Stimulated activated CD4-positive, alpha-beta T cell treated with anti-CD3 and anti-CD28 coated beads, Interleukin-1b, Interleukin-23, amount 100 ng/mL, for 24 hours (primary cell): ENCODE measurements around the gene LTBP4.
"Not testable (repeated sequence)": the region's sequence is repeated elsewhere in the genome, so short reads cannot be mapped to it uniquely, and the experiment has no call there.

Experiments
- DNase-seq, 4 experiments: peaks; one replicate each; pipeline ENCODE4 v3.0.0-alpha.2; 2020; ENCODE audit warnings: low read depth in 4 of 4, low spot score in 1 of 4

The LTBP4 gene, protein sequence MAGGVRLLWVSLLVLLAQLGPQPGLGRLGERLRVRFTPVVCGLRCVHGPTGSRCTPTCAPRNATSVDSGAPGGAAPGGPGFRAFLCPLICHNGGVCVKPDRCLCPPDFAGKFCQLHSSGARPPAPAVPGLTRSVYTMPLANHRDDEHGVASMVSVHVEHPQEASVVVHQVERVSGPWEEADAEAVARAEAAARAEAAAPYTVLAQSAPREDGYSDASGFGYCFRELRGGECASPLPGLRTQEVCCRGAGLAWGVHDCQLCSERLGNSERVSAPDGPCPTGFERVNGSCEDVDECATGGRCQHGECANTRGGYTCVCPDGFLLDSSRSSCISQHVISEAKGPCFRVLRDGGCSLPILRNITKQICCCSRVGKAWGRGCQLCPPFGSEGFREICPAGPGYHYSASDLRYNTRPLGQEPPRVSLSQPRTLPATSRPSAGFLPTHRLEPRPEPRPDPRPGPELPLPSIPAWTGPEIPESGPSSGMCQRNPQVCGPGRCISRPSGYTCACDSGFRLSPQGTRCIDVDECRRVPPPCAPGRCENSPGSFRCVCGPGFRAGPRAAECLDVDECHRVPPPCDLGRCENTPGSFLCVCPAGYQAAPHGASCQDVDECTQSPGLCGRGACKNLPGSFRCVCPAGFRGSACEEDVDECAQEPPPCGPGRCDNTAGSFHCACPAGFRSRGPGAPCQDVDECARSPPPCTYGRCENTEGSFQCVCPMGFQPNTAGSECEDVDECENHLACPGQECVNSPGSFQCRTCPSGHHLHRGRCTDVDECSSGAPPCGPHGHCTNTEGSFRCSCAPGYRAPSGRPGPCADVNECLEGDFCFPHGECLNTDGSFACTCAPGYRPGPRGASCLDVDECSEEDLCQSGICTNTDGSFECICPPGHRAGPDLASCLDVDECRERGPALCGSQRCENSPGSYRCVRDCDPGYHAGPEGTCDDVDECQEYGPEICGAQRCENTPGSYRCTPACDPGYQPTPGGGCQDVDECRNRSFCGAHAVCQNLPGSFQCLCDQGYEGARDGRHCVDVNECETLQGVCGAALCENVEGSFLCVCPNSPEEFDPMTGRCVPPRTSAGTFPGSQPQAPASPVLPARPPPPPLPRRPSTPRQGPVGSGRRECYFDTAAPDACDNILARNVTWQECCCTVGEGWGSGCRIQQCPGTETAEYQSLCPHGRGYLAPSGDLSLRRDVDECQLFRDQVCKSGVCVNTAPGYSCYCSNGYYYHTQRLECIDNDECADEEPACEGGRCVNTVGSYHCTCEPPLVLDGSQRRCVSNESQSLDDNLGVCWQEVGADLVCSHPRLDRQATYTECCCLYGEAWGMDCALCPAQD (N-terminal part only)

GRCh38 chr19:40601134-40601974 is at the start of gene LTBP4:
Gene LTBP4 (plus strand): TSS chr19:40601369. CDS start chr19:40601388, 19 bp downstream.
- DNase-seq: no peak

DNA sequence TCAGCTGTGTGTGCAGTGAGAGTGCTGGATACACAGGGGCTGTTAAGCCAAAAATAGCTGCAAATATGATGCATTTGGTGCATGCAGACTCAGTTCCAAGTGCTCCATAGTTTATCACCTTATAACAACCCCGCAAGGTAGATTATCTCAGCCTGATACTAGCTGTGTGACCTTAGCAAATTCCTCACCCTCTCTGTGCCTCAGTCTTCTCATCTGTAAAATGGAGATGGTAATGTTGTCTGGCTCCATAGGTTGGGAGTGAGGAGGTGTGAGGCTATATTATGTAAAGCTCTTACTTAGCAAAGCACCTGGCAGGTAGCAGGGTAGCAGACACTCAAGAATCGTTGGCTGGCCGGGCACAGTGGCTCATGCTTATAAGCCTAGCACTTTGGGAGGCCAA is 48.3 kb upstream of the LTBP4 start:
- DNase-seq: no peak

DNA sequence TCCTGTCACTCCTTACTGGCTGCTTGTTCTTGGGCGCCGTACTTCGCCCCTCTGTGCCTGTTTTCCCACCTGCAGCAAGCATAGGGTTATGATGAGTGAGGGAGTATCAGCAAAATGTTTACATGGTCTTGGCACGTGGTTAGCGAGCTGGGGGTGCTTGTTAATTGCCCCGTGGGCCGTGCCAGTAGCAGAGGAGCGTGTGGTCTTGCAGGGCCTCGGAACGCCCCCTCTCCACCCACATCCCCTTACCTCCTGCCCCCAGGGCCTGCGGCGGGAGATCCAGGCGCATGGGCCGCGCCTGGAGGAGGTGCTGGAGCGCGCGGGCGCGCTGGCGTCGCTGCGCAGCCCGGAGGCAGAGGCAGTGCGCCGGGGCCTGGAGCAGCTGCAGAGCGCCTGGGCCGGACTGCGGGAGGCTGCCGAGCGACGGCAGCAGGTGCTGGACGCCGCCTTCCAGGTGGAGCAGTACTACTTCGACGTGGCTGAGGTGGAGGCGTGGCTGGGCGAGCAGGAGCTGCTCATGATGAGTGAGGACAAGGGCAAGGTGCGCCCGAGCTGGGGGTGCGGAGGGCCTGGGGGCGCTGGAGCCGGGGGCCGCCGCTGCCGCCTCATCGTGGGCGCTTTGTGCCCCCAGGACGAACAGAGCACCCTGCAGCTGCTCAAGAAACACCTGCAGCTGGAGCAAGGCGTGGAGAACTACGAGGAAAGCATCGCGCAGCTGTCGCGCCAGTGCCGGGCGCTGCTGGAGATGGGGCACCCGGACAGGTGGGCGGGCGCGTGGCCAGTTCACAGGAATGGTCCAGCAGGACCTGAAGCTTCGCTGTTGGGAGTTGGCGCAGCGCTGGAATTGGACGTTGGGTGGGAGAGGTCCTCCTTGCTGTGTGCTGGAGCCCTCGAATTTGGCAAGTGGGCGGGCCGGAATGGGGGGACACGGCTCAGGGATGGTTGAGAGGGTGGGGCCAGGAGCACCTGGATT is 47.0 kb upstream of the LTBP4 start:
- DNase-seq: no peak

- no peak for DNase-seq
Observed at GRCh38 chr19:40555978-40556689, 45.0 kb upstream of the LTBP4 start.

DNA sequence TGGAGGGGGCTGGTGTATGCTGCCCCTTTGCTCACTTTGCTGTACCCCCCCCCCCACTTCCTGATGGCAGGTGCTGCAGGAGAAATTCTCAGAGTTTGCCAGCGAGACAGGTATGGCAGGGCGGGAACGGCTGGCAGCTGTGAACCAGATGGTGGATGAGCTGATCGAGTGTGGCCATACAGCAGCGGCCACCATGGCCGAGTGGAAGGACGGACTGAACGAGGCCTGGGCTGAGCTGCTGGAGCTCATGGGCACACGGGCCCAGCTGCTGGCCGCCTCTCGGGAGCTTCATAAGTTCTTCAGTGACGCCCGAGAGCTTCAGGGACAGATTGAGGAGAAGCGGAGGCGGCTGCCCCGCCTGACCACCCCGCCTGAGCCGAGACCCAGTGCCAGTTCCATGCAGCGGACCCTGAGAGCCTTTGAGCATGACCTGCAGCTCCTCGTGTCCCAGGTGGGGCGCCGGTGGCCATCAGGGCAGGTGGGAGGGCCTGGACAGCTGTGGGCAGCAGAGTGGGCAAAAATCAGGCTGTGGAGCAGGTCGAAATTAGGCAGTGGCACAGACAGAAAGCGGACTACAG is 44.1 kb upstream of the LTBP4 start:
- DNase-seq: no peak

DNA sequence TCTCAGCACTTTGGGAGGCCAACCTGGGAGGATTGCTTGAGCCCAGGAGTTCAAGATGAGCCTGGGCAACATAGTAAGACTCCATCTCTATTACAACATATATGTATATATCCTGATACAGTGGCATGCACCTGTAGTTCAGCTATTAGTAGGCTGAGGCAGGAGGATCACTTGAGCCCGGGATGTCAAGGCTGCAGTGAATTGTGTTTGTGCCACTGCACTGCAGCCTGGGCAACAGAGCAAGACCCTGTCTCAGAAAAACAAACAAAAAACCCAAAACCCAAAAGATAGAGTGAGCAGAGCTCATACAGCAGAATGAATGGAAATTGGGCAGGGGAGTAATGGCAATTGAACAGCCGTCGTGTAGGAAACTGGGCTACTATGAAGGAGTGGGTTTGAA is 41.8 kb upstream of the LTBP4 start:
- DNase-seq: no peak

DNA sequence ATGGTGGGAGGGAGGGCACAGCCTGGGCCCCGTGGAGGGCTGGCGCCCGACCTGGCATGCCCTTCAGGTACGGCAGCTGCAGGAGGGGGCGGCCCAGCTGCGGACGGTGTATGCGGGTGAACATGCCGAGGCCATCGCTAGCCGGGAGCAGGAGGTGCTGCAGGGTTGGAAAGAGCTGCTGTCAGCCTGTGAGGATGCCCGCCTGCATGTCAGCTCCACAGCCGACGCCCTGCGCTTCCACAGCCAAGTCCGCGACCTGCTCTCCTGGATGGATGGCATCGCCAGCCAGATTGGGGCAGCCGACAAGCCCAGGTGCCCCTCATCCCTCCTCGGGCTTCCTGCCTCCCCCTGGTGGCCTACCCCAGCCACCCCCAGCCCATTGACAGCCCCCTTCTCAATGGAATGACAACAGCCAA is 41.1 kb upstream of the LTBP4 start:
- no peak for DNase-seq

- DNase-seq: no peak
Observed at GRCh38 chr19:40561947-40562346, 39.2 kb upstream of the LTBP4 start.

DNA sequence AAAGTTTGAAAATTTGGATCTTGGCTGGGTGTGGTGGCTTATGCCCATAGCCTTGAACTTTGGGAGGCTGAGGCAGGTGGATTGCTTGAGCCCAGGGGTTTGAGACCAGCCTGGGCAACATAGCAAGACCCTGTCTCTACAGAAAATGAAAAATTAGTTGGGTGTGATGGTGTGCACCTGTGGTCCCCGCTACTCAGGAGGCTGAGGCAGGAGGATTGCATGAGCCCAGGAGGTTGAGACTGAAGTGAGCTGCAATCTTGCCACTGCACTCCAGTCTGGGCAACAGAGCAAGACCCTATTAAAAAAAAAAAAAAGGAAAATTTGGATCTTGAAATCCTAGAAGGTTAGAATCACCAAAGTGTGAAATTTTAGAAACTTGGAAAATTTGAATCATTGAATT is 36.6 kb upstream of the LTBP4 start:
- not testable (repeated sequence) for DNase-seq

DNA sequence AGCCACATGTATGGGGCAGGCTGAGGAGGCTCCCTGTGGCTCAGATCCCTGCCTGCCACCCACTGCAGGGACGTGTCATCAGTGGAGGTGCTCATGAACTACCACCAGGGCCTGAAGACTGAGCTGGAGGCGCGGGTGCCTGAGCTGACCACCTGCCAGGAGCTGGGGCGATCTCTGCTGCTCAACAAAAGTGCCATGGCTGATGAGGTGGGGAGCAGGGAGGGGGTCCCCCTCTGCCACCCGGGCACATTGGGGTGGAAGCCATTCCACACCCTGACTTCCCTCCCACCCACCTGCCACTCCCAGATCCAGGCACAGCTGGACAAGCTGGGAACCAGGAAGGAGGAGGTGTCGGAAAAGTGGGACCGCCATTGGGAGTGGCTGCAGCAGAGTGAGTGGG is 35.8 kb upstream of the LTBP4 start:
- DNase-seq: no peak

GRCh38 chr19:40565910-40566495 is 35.2 kb upstream of the LTBP4 start:
- no peak for DNase-seq

DNA sequence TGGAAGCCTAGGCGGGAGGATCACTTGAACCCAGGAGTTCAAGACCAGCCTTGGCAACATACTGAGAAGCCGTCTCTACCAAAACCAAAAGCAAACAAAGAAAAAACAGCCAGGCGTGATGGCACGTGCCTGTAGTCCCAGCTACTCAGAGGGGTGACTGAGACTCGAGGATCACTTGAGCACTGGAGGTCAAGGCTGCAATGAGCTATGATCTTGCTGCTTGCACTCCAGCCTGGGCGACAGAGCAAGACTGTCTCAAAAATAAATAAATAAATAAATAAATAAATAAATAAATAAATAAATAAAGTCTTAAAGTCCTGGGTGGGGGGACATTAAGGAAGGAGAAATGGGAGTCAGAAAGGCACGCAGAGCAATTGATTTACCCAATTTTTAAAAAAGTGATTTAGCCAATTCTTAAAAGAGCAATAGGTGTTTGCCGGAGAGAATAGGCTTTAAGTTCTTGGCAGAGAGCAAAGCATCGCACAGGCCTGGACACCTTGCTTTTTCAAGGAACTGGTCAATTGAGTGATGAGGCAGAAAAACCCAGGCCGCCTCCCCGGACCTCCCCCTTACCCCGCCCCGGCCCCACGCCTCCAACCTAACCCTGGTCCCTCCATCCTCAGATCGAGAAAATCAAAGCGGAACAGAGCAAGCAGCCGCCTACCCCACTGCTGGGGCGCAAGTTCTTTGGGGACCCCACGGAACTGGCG is 34.0 kb upstream of the LTBP4 start:
- DNase-seq: no peak

DNA sequence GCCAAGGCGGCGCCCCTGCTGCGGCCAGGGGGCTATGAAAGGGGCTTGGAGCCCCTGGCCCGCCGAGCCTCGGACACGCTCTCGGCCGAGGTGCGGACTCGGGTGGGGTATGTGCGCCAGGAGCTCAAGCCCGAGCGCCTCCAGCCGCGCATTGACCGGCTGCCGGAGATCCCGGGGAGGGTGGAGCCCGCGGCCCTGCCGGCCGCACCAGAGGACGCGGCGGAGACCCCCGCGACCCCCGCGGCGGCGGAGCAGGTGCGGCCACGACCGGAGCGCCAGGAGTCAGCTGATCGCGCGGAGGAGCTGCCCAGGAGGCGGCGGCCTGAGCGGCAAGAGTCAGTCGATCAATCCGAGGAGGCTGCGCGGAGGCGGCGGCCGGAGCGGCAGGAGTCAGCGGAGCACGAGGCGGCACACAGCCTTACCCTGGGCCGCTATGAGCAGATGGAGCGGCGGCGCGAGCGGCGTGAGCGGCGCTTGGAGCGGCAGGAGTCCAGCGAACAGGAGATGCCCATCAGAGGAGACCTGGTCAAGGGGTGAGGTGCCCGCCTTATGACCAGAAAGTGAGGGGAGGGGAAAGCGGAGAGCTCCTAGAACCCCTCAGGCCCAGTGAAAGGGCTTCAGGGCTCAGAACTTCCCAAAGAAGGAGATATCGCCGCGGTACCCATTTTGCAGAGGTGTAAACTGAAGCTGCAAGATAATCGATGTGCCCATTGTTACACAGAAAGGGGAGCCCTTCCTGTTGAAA is 33.2 kb upstream of the LTBP4 start:
- no peak for DNase-seq

GRCh38 chr19:40570313-40571004 is 30.7 kb upstream of the LTBP4 start:
- peak; percentile 84 to 94 (median 88) for DNase-seq

GRCh38 chr19:40571005-40571318 is 30.2 kb upstream of the LTBP4 start:
- no peak for DNase-seq
